Smooth muscle cell (in vitro differentiated cells): Measurements from ENCODE around the gene RBFOX1. TPM values are rescaled to one million over a fixed set of nuclear protein-coding genes. Genes with fewer than 3 reads are reported as not detected.

Source experiments
- DNase-seq: peaks from one replicate; lab custom pipeline; 2025; ENCODE audit not compliant: unreplicated experiment; lab: John Stamatoyannopoulos, UW
- H2AFZ ChIP-seq: fragments of 200-600 bp; sonication (generic); 2 replicates; pipeline ENCODE4 v1.6.0; 2016; ENCODE audit warnings: antibody characterized with exemption, low read depth, mild to moderate bottlenecking
- H3F3A ChIP-seq: fragments of 200-600 bp; sonication (generic); 2 replicates; pipeline ENCODE4 v1.6.0; 2017; ENCODE audit warnings: antibody characterized with exemption, low read depth
- H3K27ac ChIP-seq: fragments of 200-600 bp; sonication (generic); 2 replicates; pipeline ENCODE4 v1.5.1; 2016; ENCODE audit warnings: low read depth, mild to moderate bottlenecking
- H3K27me3 ChIP-seq: fragments of 200-600 bp; sonication (generic); 2 replicates; pipeline ENCODE4 v1.6.1; 2016; ENCODE audit warnings: low read depth, mild to moderate bottlenecking
- H3K36me3 ChIP-seq: fragments of 200-600 bp; sonication (generic); 2 replicates; pipeline ENCODE4 v1.5.1; 2016; ENCODE audit warnings: low read depth
- H3K4me1 ChIP-seq: fragments of 200-600 bp; sonication (generic); 2 replicates; pipeline ENCODE4 v1.5.1; 2016; ENCODE audit warnings: low read depth
- H3K4me2 ChIP-seq: fragments of 200-600 bp; sonication (generic); 2 replicates; pipeline ENCODE4 v1.6.0; 2016; ENCODE audit warnings: mild to moderate bottlenecking
- H3K4me3 ChIP-seq: fragments of 200-600 bp; sonication (generic); 2 replicates; pipeline ENCODE4 v1.5.1; 2016; ENCODE audit warnings: mild to moderate bottlenecking
- H3K79me2 ChIP-seq: fragments of 200-600 bp; sonication (generic); 2 replicates; pipeline ENCODE4 v1.6.0; 2016; ENCODE audit warnings: low read depth, mild to moderate bottlenecking
- H3K9ac ChIP-seq: fragments of 200-600 bp; sonication (generic); 2 replicates; pipeline ENCODE4 v1.6.0; 2016; ENCODE audit warnings: low read depth
- H3K9me3 ChIP-seq: fragments of 200-600 bp; sonication (generic); replicated peaks from 2 replicates; pipeline ENCODE4 v1.5.1; 2016; ENCODE audit warnings: low read depth
- H4K20me1 ChIP-seq: fragments of 200-600 bp; sonication (generic); 2 replicates; pipeline ENCODE4 v1.6.0; 2016; ENCODE audit warnings: low read depth
- CTCF ChIP-seq: fragments of 200-600 bp; sonication (generic); IDR thresholded peaks from 2 replicates; pipeline ENCODE4 v1.5.1; 2017; ENCODE audit warnings: borderline replicate concordance, mild to moderate bottlenecking, antibody characterized with exemption; ENCODE audit not compliant: insufficient read depth, poor library complexity, severe bottlenecking
- WGBS: methylation state at CpG from one replicate; pipeline ENCODE4 v1.1.7; 2016; ENCODE audit warnings: low lambda C conversion rate; 5-methylcytosine and 5-hydroxymethylcytosine counted together
- polyA plus RNA-seq: library from polyadenylated mRNA; unstranded; fragments of >200 nt; fragmentation: Nextera tagmentation; extraction: Ambion mirVana; gene quantifications from 2 replicates; pipeline ENCODE4 v1.2.1, GENCODE V29; 2016
- total RNA-seq: library from RNA; depleted of rRNA; stranded (reverse); fragments of >200 nt; gene quantifications from 2 replicates; pipeline ENCODE4 v1.2.3, GENCODE V29; 2014

The RBFOX1 gene
- total and polyA plus RNA-seq, 2 experiments from 2014 or later, result not detected

- Histone ChIP-seq H3K4me2 (no peak overlapping the region), H3K9ac (no peak overlapping the region), H3K4me3 (no peak overlapping the region), H3K36me3 (no peaks in the 10 kb centered on the region), H3K79me2 (no peaks in the 10 kb centered on the region), H3K4me1 (no peaks in the 10 kb centered on the region), H4K20me1 (no peaks in the 10 kb centered on the region), H3K9me3 (no peaks in the 10 kb centered on the region), H3F3A (no peaks in the 10 kb centered on the region), H2AFZ (no peak overlapping the region), H3K27ac (no peak overlapping the region), H3K27me3 (no peaks in the 10 kb centered on the region)
- WGBS, result 82% methylated on average over 4 of the region's 4 CpGs
- DNase-seq, result no peak
- TF ChIP-seq CTCF, result no peak
Measured at GRCh38 chr16:7369204-7369603, 36.6 kb downstream of the RBFOX1 start.

DNA sequence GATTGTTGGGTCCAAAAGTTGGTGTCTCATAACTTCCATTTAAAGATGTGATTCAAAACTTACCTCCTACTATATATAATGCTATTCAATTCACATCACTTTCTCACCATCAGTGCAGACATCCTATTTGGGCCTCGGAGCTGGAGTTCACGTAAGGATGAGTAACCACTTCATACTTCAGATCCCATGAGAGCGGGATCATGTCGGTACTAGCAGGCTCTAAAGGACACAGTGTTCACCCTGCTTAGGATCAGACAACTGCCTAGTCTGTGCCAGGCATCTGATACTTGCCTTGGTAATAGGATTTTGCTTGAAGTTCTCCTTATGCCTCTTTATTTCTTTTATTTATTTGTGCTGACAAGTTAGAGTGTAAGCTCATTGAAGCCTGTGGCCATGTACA, 39.5 kb downstream of the RBFOX1 start:
- no peak overlapping the region for H2AFZ ChIP-seq
- no peak overlapping the region for H3K4me2 ChIP-seq
- no peak overlapping the region for H3K9ac ChIP-seq
- H3K27ac ChIP-seq, result no peak overlapping the region
- H3K4me3 ChIP-seq, result no peak overlapping the region
- no peak for DNase-seq
- WGBS, result 91% methylated on average over 4 of the region's 4 CpGs
- no peaks in the 10 kb centered on the region for H3K27me3 ChIP-seq
- no peaks in the 10 kb centered on the region for H3K36me3 ChIP-seq
- no peaks in the 10 kb centered on the region for H3K9me3 ChIP-seq
- no peak for TF ChIP-seq CTCF
- no peaks in the 10 kb centered on the region for H3K79me2 ChIP-seq
- no peaks in the 10 kb centered on the region for H3F3A ChIP-seq
- H4K20me1 ChIP-seq, result no peaks in the 10 kb centered on the region
- no peaks in the 10 kb centered on the region for H3K4me1 ChIP-seq

GRCh38 chr16:7373776-7374175, 41.1 kb downstream of the RBFOX1 start:
- no peak overlapping the region for H3K9ac ChIP-seq
- TF ChIP-seq CTCF, result no peak
- H3K27ac ChIP-seq, result no peak overlapping the region
- no peak overlapping the region for H3K4me3 ChIP-seq
- H3K4me2 ChIP-seq, result no peak overlapping the region
- H3K4me1 ChIP-seq, result no peaks in the 10 kb centered on the region
- H3K36me3 ChIP-seq, result no peaks in the 10 kb centered on the region
- H3K79me2 ChIP-seq, result no peaks in the 10 kb centered on the region
- H2AFZ ChIP-seq, result no peak overlapping the region
- no peaks in the 10 kb centered on the region for H3K9me3 ChIP-seq
- H3K27me3 ChIP-seq, result no peaks in the 10 kb centered on the region
- no peaks in the 10 kb centered on the region for H3F3A ChIP-seq
- DNase-seq, result no peak
- 86% methylated on average over 5 of the region's 5 CpGs for WGBS
- no peaks in the 10 kb centered on the region for H4K20me1 ChIP-seq

DNA sequence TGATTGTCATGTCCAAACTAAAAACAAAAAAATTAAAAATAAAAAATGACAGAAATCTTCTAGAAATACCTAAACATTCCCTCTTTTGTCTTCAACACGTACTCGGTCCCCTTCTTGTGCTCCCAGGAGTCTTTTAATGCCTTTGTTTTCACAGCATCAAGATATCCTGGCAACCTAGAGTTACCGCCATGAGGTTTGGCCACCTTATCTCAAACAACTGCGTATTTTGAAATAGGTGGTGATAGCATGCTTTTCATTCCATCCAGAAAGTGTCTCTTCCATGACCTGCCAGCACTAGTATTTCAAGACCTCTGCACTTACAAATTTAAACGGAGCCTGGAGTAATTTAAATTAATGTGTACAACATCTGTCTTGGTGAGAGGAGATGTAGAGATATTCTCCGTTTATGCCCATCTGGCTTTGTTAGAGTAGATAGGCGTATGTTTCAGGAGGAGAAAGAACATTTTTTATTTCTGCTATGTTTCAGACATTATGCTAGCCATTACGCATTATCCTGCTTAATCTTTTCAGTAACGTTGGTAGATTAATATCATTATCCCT, 42.0 kb downstream of the RBFOX1 start:
- Histone ChIP-seq H3K9me3 (no peaks in the 10 kb centered on the region), H2AFZ (no peak overlapping the region), H3K79me2 (no peaks in the 10 kb centered on the region), H3K27me3 (no peaks in the 10 kb centered on the region), H3F3A (no peaks in the 10 kb centered on the region), H4K20me1 (no peaks in the 10 kb centered on the region), H3K4me1 (no peaks in the 10 kb centered on the region), H3K4me3 (no peak overlapping the region), H3K4me2 (no peak overlapping the region), H3K9ac (no peak overlapping the region), H3K36me3 (no peaks in the 10 kb centered on the region), H3K27ac (no peak overlapping the region)
- 66% methylated on average over 9 of the region's 9 CpGs for WGBS
- TF ChIP-seq CTCF, result no peak
- DNase-seq, result no peak
